Sigmoid colon (tissue), 7 donors: ENCODE results near the gene XPNPEP1. TPM values are rescaled to one million over a fixed set of nuclear protein-coding genes. Genes with fewer than 3 reads are reported as not detected.

ENCODE experiments used
- DNase-seq: peaks from one replicate; pipeline ENCODE4 v3.0.0-alpha.2; 2019
- H3K27ac ChIP-seq, 4 donors: fragments of 200-600 bp; sonication (generic); one replicate each; pipeline ENCODE4 v1.5.1; 2016 to 2019; ENCODE audit warnings: mild to moderate bottlenecking in 1 of 4
- H3K27me3 ChIP-seq, 3 donors: fragments of 200-600 bp; sonication (generic); one replicate each; pipeline ENCODE4 v1.5.1; 2019; ENCODE audit warnings: mild to moderate bottlenecking in 1 of 3
- H3K36me3 ChIP-seq, 4 donors: fragments of 200-600 bp; sonication (generic); one replicate each; pipeline ENCODE4 v1.5.1; 2016 to 2019
- H3K4me1 ChIP-seq, 4 donors: fragments of 200-600 bp; sonication (generic); one replicate each; pipeline ENCODE4 v1.5.1; 2017 to 2019
- H3K4me3 ChIP-seq, 4 donors: fragments of 200-600 bp; sonication (generic); one replicate each; pipeline ENCODE4 v1.5.1; 2017 to 2019; ENCODE audit warnings: mild to moderate bottlenecking in 2 of 4, moderate library complexity in 1 of 4
- H3K9me3 ChIP-seq, 4 donors: fragments of 200-600 bp in 3 of 4; sonication (generic) in 3 of 4; one replicate each; pipeline versions ENCODE4 v1.5.1 to v1.6.1; 2013 to 2019
- CTCF ChIP-seq, 4 experiments: fragments of 450-650 bp in 3 of 4; fragments of 200-600 bp in 1 of 4; IDR thresholded peaks; one replicate each; pipeline ENCODE4 v1.5.1; 2016 to 2019; ENCODE audit warnings: antibody characterized with exemption in 4 of 4, mild to moderate bottlenecking in 3 of 4, moderate library complexity in 2 of 4
- EP300 ChIP-seq, 4 donors: sonication (generic); formaldehyde crosslinking; IDR thresholded peaks; one replicate each; pipeline ENCODE4 v1.6.1; 2017; ENCODE audit warnings: antibody characterized with exemption in 4 of 4
- POLR2A ChIP-seq, 2 donors: fragments of 450-650 bp; IDR thresholded peaks; one replicate each; pipeline ENCODE4 v1.6.1; 2016; ENCODE audit warnings: antibody characterized with exemption in 2 of 2, mild to moderate bottlenecking in 2 of 2, moderate library complexity in 2 of 2
- POLR2AphosphoS5 ChIP-seq, 4 donors: sonication (generic); formaldehyde crosslinking; IDR thresholded peaks; one replicate each; pipeline ENCODE4 v1.6.1; 2017; ENCODE audit warnings: antibody characterized with exemption in 4 of 4
- WGBS, 2 donors: extraction: QIAGEN DNeasy Blood & Tissue Kit; methylation state at CpG; one replicate each; pipeline ENCODE4 v1.1.7; 2013; 5-methylcytosine and 5-hydroxymethylcytosine counted together
- intact Hi-C: fragments of 100-400 bp; cut with DNase I; formaldehyde crosslinking; loops from one replicate; pipeline ENCODE4 v1.15.1; 2023
- polyA plus RNA-seq, 3 donors: library from polyadenylated mRNA; stranded (reverse); fragments of 200-250 nt; gene quantifications; one replicate each; pipeline ENCODE4 v1.2.3, GENCODE V29; 2013
- total RNA-seq, 4 donors: library from RNA; depleted of rRNA; stranded (reverse); fragments of >200 nt; gene quantifications; one replicate each; pipeline ENCODE4 v1.1.0, GENCODE V29; 2016
- donor health status: healthy with polysubstance abuse.
- donor health status: Bipolar disorder and iron deficiency.
- donor health status: healthy.

Gene XPNPEP1
- total and polyA plus RNA-seq, 7 donors, result 37.5 to 59.1 (median 55.6) TPM

GRCh38 chr10:109898666-109899355 lies 24.5 kb downstream of the XPNPEP1 start:
- intact Hi-C loops, result no loop called here

GRCh38 chr10:109898007-109898406 lies 25.3 kb downstream of the XPNPEP1 start:
- no peak overlapping the region for H3K4me3 ChIP-seq
- DNase-seq, result no peak
- TF ChIP-seq EP300 (IDR thresholded peaks at IDR 0.05), result no peak
- no peak for TF ChIP-seq POLR2A (IDR thresholded peaks at IDR 0.05)
- no peak for TF ChIP-seq POLR2AphosphoS5 (IDR thresholded peaks at IDR 0.05)
- no peak for TF ChIP-seq CTCF (IDR thresholded peaks at IDR 0.05)
- peak overlapping the region in 2 of 4 donors; percentile 61 to 75 for H3K27ac ChIP-seq
- H3K4me1 ChIP-seq, result peaks cover 0 to 57% (median 47%) of the 10 kb centered on the region in 4 donors
- H3K9me3 ChIP-seq, result no peaks in the 10 kb centered on the region
- intact Hi-C loops, result no loop called here
- no peaks in the 10 kb centered on the region for H3K36me3 ChIP-seq
- no peaks in the 10 kb centered on the region for H3K27me3 ChIP-seq
- WGBS, 2 donors, result 95 to 96% methylated on average over 6 of the region's 6 CpGs

More at GRCh38 chr10:109898666-109899355, 24.5 kb downstream of the XPNPEP1 start:
- no peak for TF ChIP-seq POLR2A (IDR thresholded peaks at IDR 0.05)
- H3K9me3 ChIP-seq, result no peaks in the 10 kb centered on the region
- WGBS, 2 donors, result 82 to 83% methylated on average over 5 of the region's 5 CpGs
- peaks cover 0 to 58% (median 45%) of the 10 kb centered on the region in 4 donors for H3K4me1 ChIP-seq
- DNase-seq, result no peak
- no peaks in the 10 kb centered on the region for H3K27me3 ChIP-seq
- peak overlapping the region; percentile 61 to 72 (median 62) for H3K27ac ChIP-seq
- H3K4me3 ChIP-seq, result no peak overlapping the region
- no peaks in the 10 kb centered on the region for H3K36me3 ChIP-seq

- no peak for TF ChIP-seq CTCF (IDR thresholded peaks at IDR 0.05)
- TF ChIP-seq POLR2AphosphoS5 (IDR thresholded peaks at IDR 0.05), result no peak
- TF ChIP-seq EP300 (IDR thresholded peaks at IDR 0.05), result no peak
- TF ChIP-seq POLR2A (IDR thresholded peaks at IDR 0.05), result no peak
- intact Hi-C loops, result no loop called here
Observed at GRCh38 chr10:109895848-109896247, 27.5 kb downstream of the XPNPEP1 start.

GRCh38 chr10:109895095-109895818 lies 28.1 kb downstream of the XPNPEP1 start:
- Histone ChIP-seq H3K36me3 (peaks cover 0 to 19% (median 7%) of the 10 kb centered on the region in 4 donors), H3K9me3 (no peaks in the 10 kb centered on the region), H3K4me3 (no peak overlapping the region), H3K27ac (peak overlapping the region; percentile 35 to 75 (median 62)), H3K4me1 (peaks cover 0 to 49% (median 42%) of the 10 kb centered on the region in 4 donors), H3K27me3 (no peaks in the 10 kb centered on the region)
- DNase-seq, result no peak
- WGBS, 2 donors, result 79 to 81% methylated on average over 7 of the region's 7 CpGs
- no peak for TF ChIP-seq POLR2A (IDR thresholded peaks at IDR 0.05)
- TF ChIP-seq POLR2AphosphoS5 (IDR thresholded peaks at IDR 0.05), result no peak
- TF ChIP-seq EP300 (IDR thresholded peaks at IDR 0.05), result no peak
- no peak for TF ChIP-seq CTCF (IDR thresholded peaks at IDR 0.05)
- intact Hi-C loops, result no loop called here

More at GRCh38 chr10:109895848-109896247, 27.5 kb downstream of the XPNPEP1 start:
- Histone ChIP-seq H3K27me3 (no peaks in the 10 kb centered on the region), H3K4me1 (peaks cover 0 to 49% (median 42%) of the 10 kb centered on the region in 4 donors), H3K27ac (peak overlapping the region in 3 of 4 donors; percentile 58 to 75 (median 65)), H3K9me3 (no peaks in the 10 kb centered on the region), H3K4me3 (no peak overlapping the region), H3K36me3 (peaks cover 0 to 15% (median 6%) of the 10 kb centered on the region in 4 donors)
- DNase-seq, result no peak

GRCh38 chr10:109894516-109894915 lies 28.8 kb downstream of the XPNPEP1 start:
- Histone ChIP-seq H3K27me3 (no peaks in the 10 kb centered on the region), H3K9me3 (no peaks in the 10 kb centered on the region), H3K36me3 (peaks cover 0 to 19% (median 7%) of the 10 kb centered on the region in 4 donors), H3K4me1 (peaks cover 0 to 48% (median 39%) of the 10 kb centered on the region in 4 donors), H3K27ac (peak overlapping the region; percentile 35 to 75 (median 62)), H3K4me3 (no peak overlapping the region)
- TF ChIP-seq EP300 (IDR thresholded peaks at IDR 0.05) (no peak), POLR2A (IDR thresholded peaks at IDR 0.05) (no peak), POLR2AphosphoS5 (IDR thresholded peaks at IDR 0.05) (peak in 3 of 4 donors; percentile 46 to 57 (median 55)), CTCF (IDR thresholded peaks at IDR 0.05) (no peak)
- DNase-seq, result peak; percentile 92
- WGBS, 2 donors, result 66 to 74% methylated on average over 5 of the region's 5 CpGs
- intact Hi-C loops, result no loop called here
